Activated T-cell treated with anti-CD3 and anti-CD28 coated beads for 1 hour (primary cell): ENCODE measurements around the gene DCAF6.

Experiments
- DNase-seq: peaks from one replicate; pipeline ENCODE4 v3.0.0-alpha.2; 2020; ENCODE audit warnings: low read depth

Gene DCAF6

GRCh38 chr1:167957710-167958109 is 21.2 kb downstream of the DCAF6 start:
- DNase-seq: no peak

DNA sequence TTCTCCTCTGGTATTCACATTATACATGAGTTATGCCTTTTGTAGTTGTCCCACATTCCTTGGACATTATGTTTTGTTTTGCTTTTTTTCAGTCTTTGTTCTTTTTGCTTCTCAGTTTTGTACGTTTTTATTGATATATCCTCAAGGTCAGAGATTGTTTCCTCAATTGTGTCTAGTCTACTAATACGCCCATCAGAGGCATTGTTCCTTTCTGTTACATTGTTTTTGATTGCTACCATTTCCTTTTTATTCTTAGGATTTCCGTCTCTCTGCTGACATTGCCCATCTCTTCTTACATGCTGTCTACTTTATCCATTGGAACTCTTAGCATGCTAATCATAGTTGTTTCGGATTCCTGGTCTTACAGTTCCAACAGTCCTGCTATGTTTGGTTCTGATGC is 28.2 kb downstream of the DCAF6 start:
- no peak for DNase-seq

GRCh38 chr1:167966050-167966449 is 29.6 kb downstream of the DCAF6 start:
- DNase-seq: no peak

DNA sequence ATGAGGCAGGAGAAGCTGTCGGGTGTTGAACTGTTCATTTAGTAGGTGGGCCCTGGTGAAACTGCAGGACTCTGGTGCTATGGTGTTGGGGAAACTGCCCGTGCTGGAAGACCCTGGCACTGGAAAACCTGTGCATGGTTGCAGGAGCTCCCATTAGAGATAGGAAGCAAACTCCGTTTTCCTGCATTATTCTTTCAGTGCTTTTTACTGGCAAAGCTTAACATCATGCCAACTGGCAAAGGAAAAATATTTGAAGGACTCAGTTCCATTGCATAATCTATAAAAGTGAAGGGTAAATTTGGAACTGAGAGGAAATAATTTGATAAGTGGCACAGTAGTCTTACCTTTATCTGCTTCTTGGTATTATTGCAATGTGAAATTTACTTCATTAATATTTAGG is 32.1 kb downstream of the DCAF6 start:
- DNase-seq: no peak

GRCh38 chr1:167973832-167974231 is 37.3 kb downstream of the DCAF6 start:
- no peak for DNase-seq

DNA sequence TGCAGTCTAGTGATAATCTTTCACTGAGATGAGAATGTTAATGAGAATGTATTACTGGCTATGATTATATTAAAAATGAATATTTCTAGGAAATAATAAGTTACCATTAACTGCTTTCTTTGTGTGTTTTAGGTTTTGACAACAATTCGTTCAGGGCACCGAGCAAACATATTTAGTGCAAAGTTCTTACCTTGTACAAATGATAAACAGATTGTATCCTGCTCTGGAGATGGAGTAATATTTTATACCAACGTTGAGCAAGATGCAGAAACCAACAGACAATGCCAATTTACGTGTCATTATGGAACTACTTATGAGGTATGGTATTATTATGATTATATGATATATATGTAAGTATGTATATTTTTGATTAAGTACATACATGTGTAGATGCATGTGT is 38.2 kb downstream of the DCAF6 start:
- no peak for DNase-seq

- DNase-seq: no peak
These were observed 40.8 kb downstream of the DCAF6 start for GRCh38 chr1:167977245-167977644.

GRCh38 chr1:167981933-167982332 is 45.5 kb downstream of the DCAF6 start:
- no peak for DNase-seq

DNA sequence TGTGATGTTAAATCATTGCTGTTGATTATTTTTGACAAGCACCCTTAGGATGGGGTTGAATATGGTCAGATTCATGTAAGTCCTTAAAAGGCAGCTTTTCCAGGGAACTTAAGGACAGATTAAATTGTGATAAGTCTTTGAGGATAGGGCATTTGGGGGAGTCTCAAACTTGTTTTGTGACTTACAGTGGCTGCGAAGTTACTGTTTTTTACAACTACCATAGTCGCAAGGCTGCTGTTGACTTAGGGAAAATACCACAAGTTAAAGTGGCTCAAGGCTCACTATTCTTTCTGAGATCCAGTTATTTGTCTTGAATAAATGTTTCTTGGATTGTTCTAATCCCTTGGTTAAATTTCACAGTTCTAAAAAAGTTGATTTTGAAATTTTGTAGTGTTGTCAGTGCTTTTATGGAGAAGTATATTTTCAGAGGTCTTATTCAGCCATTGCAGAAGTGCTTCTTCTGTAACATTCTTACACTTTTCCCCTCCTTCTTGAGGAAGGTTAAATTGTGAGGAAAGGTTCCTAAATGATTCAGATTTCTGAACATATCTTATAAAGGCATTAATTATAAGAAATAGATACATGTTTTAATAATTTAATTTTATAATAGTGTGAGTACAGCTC is 47.4 kb downstream of the DCAF6 start:
- no peak for DNase-seq

DNA sequence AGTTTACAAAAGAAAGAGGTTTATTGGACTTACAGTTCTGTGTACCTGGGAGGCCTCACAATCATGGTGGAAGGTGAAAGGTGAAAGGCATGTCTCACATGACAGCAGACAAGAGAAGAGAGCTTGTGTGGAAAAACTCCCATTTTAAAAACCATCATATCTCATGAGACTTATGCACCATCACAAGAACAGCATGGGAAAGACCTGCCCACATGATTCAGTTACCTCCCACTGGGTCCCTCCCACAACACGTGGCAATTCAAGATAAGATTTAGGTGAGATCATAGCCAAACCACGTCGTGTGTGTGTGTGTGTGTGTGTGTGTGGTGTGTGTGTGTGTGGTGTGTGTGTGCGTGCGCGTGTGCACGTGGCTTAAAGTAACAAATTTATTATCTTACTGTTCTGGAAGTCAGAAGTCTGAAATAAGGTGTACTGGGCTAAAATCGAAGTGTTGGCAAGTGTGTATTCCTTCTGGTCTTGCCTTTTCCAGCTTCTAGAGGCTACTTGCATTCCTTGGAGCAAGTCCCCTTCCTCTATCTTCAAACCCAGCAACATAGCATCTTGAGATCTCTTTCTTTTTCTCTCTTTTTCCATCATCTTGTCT is 48.5 kb downstream of the DCAF6 start:
- no peak for DNase-seq

DNA sequence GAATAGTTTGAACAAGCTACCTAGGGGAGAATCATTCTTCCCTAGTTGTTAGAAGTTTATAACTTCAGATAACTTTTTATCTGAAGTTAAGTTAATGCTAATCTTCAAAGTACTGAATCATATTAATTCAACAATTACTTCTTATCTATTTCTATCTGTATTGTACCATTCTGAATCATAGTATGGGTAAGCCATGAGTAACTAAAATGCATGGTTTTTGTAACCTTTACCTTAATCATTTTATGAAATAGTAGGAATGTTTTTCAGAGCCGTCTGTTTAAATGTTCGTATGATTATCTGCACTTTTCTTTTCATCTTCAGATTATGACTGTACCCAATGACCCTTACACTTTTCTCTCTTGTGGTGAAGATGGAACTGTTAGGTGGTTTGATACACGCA is 50.7 kb downstream of the DCAF6 start:
- no peak for DNase-seq

DNA sequence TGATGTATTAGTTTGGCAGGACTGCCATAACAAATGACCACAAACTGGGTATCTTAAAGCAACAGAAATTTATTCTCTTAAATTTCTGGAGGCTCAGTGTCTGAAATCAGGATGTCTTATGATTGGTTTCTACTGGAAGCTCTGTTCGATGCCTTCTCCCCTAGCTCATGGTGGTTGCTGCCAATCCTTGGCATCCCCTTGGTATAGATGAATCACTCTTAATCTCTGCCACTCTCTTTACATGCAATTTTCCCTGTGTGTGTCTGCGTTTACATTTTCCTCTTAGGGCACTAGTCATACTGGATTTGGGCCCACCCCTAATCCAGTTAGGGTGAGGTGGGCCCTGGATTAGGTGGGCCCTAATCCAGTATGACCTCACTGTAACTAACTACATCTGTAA is 55.1 kb downstream of the DCAF6 start:
- DNase-seq: no peak

GRCh38 chr1:167993720-167994119 is 57.2 kb downstream of the DCAF6 start:
- no peak for DNase-seq

DNA sequence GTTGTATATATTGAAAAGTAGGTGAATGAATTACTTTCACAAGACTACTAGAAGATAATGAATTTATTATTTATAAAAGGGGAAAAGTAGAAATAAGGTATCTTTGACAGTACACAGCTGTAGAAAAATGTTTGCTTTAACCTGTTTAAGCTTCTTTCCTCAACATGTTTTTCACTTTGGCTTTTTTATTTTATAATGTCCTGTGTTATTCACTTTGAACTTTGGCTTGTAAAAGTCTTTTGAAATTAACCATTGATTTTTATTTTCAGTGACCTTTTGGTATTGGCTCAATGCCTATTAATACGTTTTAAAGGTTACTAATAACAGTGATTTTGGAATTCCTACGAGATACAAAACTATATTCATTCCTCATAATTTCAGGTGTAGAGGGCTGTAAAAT is 58.1 kb downstream of the DCAF6 start:
- no peak for DNase-seq

DNA sequence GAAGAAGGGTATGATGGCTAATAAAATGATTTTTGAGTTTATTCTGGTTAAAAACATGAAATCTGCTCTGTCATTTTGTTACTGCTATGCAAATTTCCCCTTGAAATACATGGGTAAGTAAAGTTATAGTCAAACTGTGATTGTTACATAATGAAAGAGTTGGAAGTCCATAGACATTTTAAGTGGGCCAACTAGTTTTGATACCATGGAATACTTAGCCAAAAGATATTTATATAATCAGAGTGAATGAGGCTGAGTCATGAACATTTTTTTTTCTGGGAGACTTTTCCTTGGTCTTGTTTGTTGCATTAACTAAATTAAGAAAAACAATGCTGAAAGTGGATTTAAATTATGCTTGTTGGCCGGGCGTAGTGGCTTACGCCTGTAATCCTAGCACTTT is 58.6 kb downstream of the DCAF6 start:
- no peak for DNase-seq

DNA sequence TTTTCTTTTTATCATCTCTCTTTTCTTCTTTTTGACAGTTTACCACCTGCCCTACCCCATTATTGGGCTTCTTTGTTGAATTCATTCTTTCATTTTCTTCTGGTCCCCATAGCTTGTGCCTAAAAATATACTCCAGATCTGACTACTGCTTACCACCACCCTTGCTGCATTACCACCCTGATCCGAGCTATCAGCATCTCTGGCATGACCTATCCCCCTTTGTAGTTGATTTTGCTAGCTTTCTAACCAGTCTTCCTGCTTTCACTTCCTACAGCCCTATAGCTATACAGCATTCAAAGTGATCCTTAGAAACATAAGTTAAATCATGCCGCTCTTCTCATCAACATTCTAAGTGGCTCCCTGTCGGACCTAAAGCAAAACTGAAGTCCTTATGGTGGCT is 59.8 kb downstream of the DCAF6 start:
- no peak for DNase-seq

DNA sequence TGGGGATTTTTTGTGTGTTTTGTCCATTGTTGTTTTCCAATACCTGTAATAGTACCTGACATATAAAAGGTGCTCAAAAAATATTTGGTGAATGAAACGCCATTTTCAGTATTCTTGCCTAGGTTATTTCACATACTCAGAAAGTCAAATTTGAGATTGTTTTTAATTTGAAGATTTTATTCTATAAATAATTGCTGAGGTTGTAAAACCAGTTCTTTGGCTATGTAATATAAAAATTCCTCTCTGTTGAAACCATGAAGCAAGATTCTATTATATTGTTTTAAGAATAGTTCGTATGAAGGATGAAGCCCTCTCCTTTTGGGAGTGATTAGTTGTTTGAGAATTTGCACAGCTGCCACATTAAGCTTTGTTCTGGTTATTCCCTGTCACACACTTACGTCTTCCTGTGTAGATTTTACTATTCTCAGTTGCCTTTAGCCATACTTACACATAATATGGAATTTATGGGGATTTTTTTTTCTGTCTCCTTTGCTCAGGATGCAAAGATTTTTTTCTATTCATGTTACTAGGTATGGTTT is 60.6 kb downstream of the DCAF6 start:
- no peak for DNase-seq

- DNase-seq: no peak
These were observed 63.4 kb downstream of the DCAF6 start for GRCh38 chr1:167999877-168000276.

DNA sequence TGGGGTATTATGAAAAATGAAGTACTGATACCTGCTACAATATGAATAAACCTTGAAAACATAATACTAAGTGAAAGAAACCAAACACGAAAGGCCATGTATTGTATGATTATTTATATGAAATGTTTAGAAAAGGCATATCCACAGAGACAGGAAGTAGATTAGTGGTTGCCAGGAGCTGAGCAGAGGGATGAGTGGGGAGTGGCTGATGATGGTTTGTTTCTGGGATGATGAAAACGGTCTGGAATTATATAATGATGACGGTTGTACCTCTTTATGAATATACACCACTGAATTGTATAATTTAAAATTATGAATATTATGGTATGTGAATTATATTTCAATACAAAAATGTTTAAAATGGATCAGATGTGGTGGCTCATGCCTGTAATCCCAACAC is 64.2 kb downstream of the DCAF6 start:
- no peak for DNase-seq

- no peak for DNase-seq
These were observed 64.7 kb downstream of the DCAF6 start for GRCh38 chr1:168001213-168001612.

DNA sequence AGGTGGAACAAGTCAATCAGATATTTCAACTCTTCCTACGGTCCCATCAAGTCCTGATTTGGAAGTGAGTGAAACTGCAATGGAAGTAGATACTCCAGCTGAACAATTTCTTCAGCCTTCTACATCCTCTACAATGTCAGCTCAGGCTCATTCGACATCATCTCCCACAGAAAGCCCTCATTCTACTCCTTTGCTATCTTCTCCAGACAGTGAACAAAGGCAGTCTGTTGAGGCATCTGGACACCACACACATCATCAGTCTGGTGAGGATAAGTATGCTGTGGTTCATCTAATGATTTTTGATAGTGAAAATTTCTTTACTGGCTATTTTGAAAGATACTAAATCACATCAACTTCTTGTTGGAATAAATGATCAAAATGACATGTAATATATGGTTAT is 68.0 kb downstream of the DCAF6 start:
- no peak for DNase-seq

GRCh38 chr1:168005529-168005928 is 69.0 kb downstream of the DCAF6 start:
- no peak for DNase-seq

DNA sequence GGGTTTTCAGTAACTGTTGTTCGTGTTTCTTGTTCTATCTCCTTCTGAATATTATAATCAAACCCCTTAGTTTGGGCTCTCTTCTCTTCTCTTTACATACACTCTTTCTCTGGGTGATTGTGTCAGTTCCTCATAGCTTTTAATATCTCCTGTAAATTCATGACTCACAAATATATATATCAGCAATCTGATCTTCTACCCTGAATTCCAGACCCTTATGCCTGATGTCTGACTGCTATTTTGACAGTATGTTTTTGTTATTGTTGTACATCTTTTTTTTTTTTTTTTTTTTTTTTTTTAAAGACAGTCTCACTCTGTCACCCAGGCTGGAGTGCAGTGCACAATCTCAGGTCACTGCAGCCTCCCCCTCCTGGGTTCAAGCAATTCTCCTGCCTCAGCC is 71.2 kb downstream of the DCAF6 start:
- DNase-seq: no peak

DNA sequence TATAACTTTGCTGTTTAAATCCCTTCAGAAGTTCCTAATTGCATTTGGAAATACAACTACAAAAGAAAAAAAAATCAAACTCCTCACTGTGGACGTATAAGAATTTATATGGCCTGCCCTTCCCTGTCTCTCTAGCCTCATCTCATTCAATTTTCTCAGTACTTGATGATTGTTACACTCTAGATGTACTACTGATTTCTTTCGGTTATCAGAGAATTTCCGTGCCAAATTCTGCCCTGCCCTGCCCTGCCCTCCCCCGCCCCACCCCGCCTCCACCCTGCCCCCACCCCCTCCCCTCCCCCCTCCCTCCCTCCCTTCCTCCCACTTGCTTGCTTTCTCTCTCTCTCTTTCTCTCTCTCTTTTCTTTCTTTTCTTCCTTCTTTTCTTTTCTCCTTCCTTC is 72.1 kb downstream of the DCAF6 start:
- no peak for DNase-seq
